DMS153 treated with DMSO at 0.1 percent for 48 hours (cell line): ENCODE data around the gene RIPOR3.

Experiments
- DNase-seq: peaks from one replicate; lab custom pipeline; 2025; ENCODE audit not compliant: unreplicated experiment; lab: John Stamatoyannopoulos, UW

Gene RIPOR3, protein sequence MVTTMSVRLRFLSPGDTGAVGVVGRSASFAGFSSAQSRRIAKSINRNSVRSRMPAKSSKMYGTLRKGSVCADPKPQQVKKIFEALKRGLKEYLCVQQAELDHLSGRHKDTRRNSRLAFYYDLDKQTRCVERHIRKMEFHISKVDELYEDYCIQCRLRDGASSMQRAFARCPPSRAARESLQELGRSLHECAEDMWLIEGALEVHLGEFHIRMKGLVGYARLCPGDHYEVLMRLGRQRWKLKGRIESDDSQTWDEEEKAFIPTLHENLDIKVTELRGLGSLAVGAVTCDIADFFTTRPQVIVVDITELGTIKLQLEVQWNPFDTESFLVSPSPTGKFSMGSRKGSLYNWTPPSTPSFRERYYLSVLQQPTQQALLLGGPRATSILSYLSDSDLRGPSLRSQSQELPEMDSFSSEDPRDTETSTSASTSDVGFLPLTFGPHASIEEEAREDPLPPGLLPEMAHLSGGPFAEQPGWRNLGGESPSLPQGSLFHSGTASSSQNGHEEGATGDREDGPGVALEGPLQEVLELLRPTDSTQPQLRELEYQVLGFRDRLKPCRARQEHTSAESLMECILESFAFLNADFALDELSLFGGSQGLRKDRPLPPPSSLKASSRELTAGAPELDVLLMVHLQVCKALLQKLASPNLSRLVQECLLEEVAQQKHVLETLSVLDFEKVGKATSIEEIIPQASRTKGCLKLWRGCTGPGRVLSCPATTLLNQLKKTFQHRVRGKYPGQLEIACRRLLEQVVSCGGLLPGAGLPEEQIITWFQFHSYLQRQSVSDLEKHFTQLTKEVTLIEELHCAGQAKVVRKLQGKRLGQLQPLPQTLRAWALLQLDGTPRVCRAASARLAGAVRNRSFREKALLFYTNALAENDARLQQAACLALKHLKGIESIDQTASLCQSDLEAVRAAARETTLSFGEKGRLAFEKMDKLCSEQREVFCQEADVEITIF

GRCh38 chr20:50690650-50691572 lies at the start of gene RIPOR3:
RIPOR3 (minus strand) TSS chr20:50691542; CDS start chr20:50691128, 414 bp downstream.
- no peak for DNase-seq

GRCh38 chr20:50737352-50737751 lies 46.0 kb upstream of the RIPOR3 start:
- DNase-seq, result no peak

- no peak for DNase-seq
Measured at GRCh38 chr20:50735813-50736212, 44.5 kb upstream of the RIPOR3 start.

DNA sequence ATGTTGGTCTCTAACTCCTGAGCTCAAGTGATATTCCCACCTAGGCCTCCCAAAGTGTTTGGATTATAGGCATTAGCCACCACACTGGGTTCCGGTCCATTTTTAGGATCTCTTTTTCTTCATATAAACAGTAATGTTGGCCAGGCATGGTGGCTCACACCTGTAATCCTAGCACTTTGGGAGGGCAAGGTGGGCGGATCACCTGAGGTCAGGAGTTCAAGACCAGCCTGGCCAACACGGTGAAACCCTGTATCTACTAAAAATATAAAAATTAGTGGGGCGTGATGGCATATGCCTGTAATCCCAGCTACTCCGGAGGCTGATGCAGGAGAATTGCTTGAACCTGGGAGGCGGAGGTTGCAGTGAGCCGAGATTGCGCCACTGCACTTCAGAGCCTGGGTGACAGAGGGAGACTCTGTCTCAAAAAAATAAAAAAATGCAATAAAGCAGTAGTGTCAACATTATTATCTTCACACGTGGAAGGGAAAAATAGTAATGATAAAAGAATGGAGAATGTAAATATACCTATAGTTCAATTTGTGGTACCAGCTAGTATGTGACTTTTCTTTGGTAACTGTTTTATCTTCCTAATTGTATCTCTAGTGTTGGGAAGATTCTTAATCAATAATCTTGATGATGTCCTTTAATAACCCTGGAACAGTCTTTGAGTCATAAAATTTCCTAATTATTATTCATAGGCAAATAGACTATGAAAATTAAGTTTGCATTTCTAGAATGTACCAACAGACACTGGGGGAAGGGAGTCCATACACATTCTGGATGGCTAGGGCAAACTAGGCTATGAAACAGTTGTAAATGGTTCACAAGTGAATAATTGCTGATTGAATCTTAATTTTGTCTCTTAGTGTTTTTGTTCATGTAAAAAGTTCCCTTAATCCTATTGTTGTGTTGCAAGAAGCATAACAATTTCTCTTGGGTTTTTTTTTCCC lies 43.7 kb upstream of the RIPOR3 start:
- DNase-seq, result no peak

GRCh38 chr20:50733644-50734349 lies 42.5 kb upstream of the RIPOR3 start:
- no peak for DNase-seq

GRCh38 chr20:50731930-50732690 lies 40.8 kb upstream of the RIPOR3 start:
- DNase-seq, result no peak

- peak; percentile 97 for DNase-seq
Measured at GRCh38 chr20:50731055-50731929, 40.0 kb upstream of the RIPOR3 start, which contains the start of gene PARD6B. PARD6B (plus strand) TSS chr20:50731580; CDS start chr20:50731787, 207 bp downstream.

GRCh38 chr20:50730765-50731054 lies 39.4 kb upstream of the RIPOR3 start:
- no peak for DNase-seq

DNA sequence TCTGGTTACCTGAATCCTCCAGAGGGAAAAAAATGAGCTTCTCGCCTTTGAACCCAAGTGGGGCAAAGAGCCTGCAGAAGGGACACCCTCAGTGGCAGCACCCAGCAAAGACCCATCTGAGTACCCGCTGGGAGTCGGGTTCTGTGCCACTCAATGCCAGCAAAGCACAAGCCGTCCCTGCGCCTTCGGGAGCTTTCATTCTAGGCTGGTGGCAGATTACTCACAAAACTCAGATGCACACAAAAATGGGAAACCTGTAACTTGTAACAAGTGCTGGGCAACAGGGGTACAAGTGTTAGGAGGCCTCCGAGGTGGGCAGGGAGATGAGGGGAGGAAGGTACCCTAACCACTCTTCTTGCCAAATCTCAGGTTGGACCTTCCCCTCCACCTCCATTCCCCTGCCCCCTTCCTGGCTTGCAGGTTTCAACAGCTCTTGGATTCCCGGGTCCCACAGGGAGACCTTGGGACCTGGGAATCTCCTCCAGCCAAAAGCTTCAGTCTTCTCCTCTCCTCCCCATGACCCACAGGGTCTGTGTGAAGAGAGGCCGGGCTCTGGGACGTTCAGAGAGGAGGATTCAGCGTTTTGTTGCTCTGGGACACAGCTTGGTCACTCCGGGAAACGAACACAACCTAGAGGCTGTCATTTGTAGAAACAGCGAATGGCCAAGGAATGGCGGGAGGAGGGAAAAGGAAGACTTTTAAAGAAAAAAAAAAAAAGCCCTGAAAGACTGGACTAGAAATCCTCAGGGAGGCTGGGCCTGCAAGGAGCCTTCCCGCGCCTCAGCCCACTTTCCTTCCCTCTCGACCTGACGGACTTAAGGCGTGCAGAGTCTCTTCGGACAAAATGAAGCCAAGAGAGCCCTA lies 38.8 kb upstream of the RIPOR3 start:
- no peak for DNase-seq

DNA sequence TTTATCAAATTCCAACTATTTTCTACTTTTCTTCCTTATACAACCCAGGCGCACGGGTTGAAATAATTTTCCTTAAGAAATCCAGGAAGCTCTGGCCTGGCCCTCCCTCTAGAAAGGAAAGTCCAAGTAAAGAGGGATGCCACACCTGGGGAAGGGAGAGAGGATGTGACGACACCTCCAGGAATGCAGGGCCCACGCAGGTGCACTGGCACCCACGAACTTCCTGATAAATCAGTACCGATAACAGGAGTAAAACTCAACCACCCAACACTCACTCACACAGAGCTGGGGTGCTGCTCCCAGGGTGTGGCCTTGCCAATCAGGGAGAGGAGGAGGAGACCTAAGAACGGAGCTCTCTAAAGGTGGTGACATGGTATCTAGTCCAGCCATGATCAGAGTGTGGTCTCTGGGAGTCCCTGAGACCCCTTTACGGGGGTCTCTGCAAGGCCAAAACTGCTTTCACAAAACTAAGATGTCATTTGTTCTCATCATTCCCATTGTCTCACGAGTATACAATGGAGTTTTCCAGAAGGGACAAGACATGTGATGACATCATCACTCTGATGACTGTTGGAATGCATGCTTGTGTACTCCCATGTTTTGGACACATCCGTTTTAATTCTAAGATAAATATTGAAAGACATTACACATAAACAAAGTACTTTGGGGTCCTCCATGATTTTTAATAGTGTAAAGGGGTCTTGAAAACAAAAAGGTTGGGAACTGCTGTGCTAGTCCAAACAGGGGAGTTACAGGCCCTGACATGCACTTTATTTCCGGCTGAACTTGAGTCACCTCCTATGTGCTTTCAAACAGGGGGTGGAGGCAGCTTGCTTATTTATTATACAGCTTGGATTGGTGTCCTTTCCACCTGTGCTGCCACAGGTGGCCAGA lies 37.9 kb upstream of the RIPOR3 start:
- peak; percentile 25 for DNase-seq

GRCh38 chr20:50728486-50728980 lies 37.2 kb upstream of the RIPOR3 start:
- DNase-seq, result no peak

- DNase-seq, result no peak
Measured at GRCh38 chr20:50727792-50728485, 36.6 kb upstream of the RIPOR3 start.

- DNase-seq, result no peak
Measured at GRCh38 chr20:50726955-50727791, 35.8 kb upstream of the RIPOR3 start.

- no peak for DNase-seq
Measured at GRCh38 chr20:50725724-50726005, 34.3 kb upstream of the RIPOR3 start.
